Panc1 (cell line): ENCODE data around the gene CCDC110. TPM values are rescaled to one million over a fixed set of nuclear protein-coding genes. Genes with fewer than 3 reads are reported as not detected.

Experiments
- ATAC-seq: fragments of 200-7000 bp; cut with Tn5 transposase; 2 replicates; pipeline ENCODE4 v1.9.1; 2020; ENCODE audit warnings: mild to moderate bottlenecking, moderate library complexity
- BruUV-seq: library from RNA; stranded (reverse); fragments of 400-500 nt; replicated peaks from 2 replicates; lab custom pipeline; 2021; lab: Mats Ljungman, UMichigan
- CTCF ChIA-PET: fragments of 300-600 bp; sonication (Branson Sonifier 250); formaldehyde crosslinking; loops from one replicate; lab custom pipeline; 2022; ENCODE audit warnings: antibody characterized with exemption; lab: Charles Lee
- POLR2A ChIA-PET: fragments of 300-600 bp; sonication (Branson Sonifier 250); formaldehyde crosslinking; loops from one replicate; lab custom pipeline; 2022; ENCODE audit warnings: antibody characterized with exemption; lab: Charles Lee
- DNase-seq: peaks from one replicate; pipeline ENCODE4 v3.0.0-alpha.2; 2010; ENCODE audit warnings: low read depth, low spot score
- H3K27ac ChIP-seq: 2 replicates; pipeline ENCODE4 v1.5.1; 2011; ENCODE audit warnings: mild to moderate bottlenecking, low read length, inconsistent platforms
- H3K27me3 ChIP-seq: fragments of 200-500 bp; sonication (Bioruptor generic); 2 replicates; pipeline ENCODE4 v1.6.0; 2014; ENCODE audit warnings: low read length, inconsistent platforms; ENCODE audit not compliant: control insufficient read depth, insufficient read depth
- H3K36me3 ChIP-seq: fragments of 200-500 bp; sonication (Bioruptor generic); 2 replicates; pipeline ENCODE4 v1.5.1; 2014; ENCODE audit warnings: inconsistent platforms, mild to moderate bottlenecking, low read length, moderate library complexity; ENCODE audit not compliant: control insufficient read depth, insufficient read depth
- H3K4me1 ChIP-seq: 2 replicates; pipeline ENCODE4 v1.5.1; 2011; ENCODE audit warnings: inconsistent platforms, mild to moderate bottlenecking, low read length, moderate library complexity; ENCODE audit not compliant: control insufficient read depth, insufficient read depth
- H3K4me3 ChIP-seq, 2 experiments: 2 replicates each; pipeline ENCODE4 v1.5.1; 2011 to 2012; ENCODE audit warnings: low read depth in 2 of 2, low read length in 2 of 2, mild to moderate bottlenecking in 2 of 2, inconsistent platforms in 1 of 2, moderate library complexity in 1 of 2
- H3K9me3 ChIP-seq: fragments of 200-500 bp; sonication (Bioruptor generic); 2 replicates; pipeline ENCODE4 v1.5.1; 2014; ENCODE audit warnings: low read depth, mild to moderate bottlenecking, inconsistent platforms, low read length, moderate library complexity; ENCODE audit not compliant: control insufficient read depth, insufficient read depth
- POLR2AphosphoS5 ChIP-seq: IDR thresholded peaks from 2 replicates; pipeline ENCODE4 v1.6.1; 2012; ENCODE audit warnings: mild to moderate bottlenecking, low read depth, low read length, moderate library complexity
- SIN3A ChIP-seq: IDR thresholded peaks from 2 replicates; pipeline ENCODE4 v1.6.1; 2012; ENCODE audit warnings: low read depth, mild to moderate bottlenecking, low read length, moderate library complexity, borderline replicate concordance; ENCODE audit not compliant: insufficient read depth
- TCF7L2 ChIP-seq: IDR thresholded peaks from 2 replicates; pipeline ENCODE4 v1.6.1; 2011; ENCODE audit warnings: mild to moderate bottlenecking, low read depth, low read length, inconsistent platforms
- in situ Hi-C: cut with HindIII; loops from 2 replicates; pipeline ENCODE4 v1.10.0; 2016; ENCODE audit warnings: low sequenced_read_pairs, low pct_unique_long_range_greater_than_20kb
- intact Hi-C: fragments of 100-400 bp; cut with micrococcal nuclease; formaldehyde crosslinking; loops from one replicate; pipeline ENCODE4 v1.10.0; 2022; ENCODE audit not compliant: unreplicated experiment
- total RNA-seq: library from RNA; stranded (reverse); gene quantifications from one replicate; pipeline ENCODE4 v1.2.1, GENCODE V29; 2021; ENCODE audit not compliant: unreplicated experiment
- TF ChIP-seq, protein P1 (sequence below): fragments of 450-650 bp; IDR thresholded peaks from 2 replicates; pipeline ENCODE4 v1.5.1; 2017; ENCODE audit warnings: mild to moderate bottlenecking
- TF ChIP-seq, protein P2 (sequence below), 2 experiments: IDR thresholded peaks; 2 replicates each; pipeline ENCODE4 v1.6.1; 2011 to 2012; ENCODE audit warnings: low read depth in 2 of 2, control low read depth in 1 of 2, low read length in 1 of 2, mild to moderate bottlenecking in 1 of 2, moderate library complexity in 1 of 2; ENCODE audit not compliant: insufficient read depth in 1 of 2

The CCDC110 gene
- total RNA-seq, 1 experiment from 2014 or later, result 0.05 TPM

DNA sequence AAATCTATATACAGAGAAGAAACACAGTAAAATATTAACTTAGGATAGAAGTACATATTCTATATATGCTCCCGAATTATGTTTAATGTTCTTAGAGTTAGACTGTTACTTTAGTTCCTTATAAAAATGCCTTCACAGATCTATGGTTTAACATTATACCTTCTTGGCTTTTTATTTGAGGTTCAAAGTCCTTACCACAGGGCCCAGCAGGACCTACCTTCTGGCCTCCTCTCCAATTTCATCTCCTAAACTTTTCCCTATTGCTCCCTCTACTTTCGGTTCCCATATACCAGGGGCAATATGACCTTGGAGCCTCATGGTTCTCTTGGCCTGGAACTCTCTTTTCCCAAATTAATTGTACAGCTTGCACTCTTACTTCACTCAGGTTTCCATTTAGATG is 63.1 kb downstream of the CCDC110 start:
- TF ChIP-seq SIN3A (no peak), POLR2AphosphoS5 (no peak), TCF7L2 (no peak)
- TF ChIP-seq, protein P1, sequence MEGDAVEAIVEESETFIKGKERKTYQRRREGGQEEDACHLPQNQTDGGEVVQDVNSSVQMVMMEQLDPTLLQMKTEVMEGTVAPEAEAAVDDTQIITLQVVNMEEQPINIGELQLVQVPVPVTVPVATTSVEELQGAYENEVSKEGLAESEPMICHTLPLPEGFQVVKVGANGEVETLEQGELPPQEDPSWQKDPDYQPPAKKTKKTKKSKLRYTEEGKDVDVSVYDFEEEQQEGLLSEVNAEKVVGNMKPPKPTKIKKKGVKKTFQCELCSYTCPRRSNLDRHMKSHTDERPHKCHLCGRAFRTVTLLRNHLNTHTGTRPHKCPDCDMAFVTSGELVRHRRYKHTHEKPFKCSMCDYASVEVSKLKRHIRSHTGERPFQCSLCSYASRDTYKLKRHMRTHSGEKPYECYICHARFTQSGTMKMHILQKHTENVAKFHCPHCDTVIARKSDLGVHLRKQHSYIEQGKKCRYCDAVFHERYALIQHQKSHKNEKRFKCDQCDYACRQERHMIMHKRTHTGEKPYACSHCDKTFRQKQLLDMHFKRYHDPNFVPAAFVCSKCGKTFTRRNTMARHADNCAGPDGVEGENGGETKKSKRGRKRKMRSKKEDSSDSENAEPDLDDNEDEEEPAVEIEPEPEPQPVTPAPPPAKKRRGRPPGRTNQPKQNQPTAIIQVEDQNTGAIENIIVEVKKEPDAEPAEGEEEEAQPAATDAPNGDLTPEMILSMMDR, result no peak
- TF ChIP-seq, protein P2, sequence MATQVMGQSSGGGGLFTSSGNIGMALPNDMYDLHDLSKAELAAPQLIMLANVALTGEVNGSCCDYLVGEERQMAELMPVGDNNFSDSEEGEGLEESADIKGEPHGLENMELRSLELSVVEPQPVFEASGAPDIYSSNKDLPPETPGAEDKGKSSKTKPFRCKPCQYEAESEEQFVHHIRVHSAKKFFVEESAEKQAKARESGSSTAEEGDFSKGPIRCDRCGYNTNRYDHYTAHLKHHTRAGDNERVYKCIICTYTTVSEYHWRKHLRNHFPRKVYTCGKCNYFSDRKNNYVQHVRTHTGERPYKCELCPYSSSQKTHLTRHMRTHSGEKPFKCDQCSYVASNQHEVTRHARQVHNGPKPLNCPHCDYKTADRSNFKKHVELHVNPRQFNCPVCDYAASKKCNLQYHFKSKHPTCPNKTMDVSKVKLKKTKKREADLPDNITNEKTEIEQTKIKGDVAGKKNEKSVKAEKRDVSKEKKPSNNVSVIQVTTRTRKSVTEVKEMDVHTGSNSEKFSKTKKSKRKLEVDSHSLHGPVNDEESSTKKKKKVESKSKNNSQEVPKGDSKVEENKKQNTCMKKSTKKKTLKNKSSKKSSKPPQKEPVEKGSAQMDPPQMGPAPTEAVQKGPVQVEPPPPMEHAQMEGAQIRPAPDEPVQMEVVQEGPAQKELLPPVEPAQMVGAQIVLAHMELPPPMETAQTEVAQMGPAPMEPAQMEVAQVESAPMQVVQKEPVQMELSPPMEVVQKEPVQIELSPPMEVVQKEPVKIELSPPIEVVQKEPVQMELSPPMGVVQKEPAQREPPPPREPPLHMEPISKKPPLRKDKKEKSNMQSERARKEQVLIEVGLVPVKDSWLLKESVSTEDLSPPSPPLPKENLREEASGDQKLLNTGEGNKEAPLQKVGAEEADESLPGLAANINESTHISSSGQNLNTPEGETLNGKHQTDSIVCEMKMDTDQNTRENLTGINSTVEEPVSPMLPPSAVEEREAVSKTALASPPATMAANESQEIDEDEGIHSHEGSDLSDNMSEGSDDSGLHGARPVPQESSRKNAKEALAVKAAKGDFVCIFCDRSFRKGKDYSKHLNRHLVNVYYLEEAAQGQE (IDR thresholded peaks at IDR 0.05; ENCODE audit: insufficient read depth in 1 of 2, low read depth in 2 of 2, low read length in 1 of 2), result no peak
- Histone ChIP-seq H3K36me3 (no peaks in the 10 kb centered on the region), H3K9me3 (no peaks in the 10 kb centered on the region), H3K27ac (no peak overlapping the region), H3K27me3 (no peaks in the 10 kb centered on the region), H3K4me1 (no peaks in the 10 kb centered on the region), H3K4me3 (no peak overlapping the region)
- ATAC-seq (no peak), DNase-seq (no peak)
- POLR2A ChIA-PET, result no interaction called here
- in situ Hi-C loops (no loop called here), intact Hi-C loops (no loop called here)
- no TSS peak for BruUV-seq
- CTCF ChIA-PET, result no interaction called here

DNA sequence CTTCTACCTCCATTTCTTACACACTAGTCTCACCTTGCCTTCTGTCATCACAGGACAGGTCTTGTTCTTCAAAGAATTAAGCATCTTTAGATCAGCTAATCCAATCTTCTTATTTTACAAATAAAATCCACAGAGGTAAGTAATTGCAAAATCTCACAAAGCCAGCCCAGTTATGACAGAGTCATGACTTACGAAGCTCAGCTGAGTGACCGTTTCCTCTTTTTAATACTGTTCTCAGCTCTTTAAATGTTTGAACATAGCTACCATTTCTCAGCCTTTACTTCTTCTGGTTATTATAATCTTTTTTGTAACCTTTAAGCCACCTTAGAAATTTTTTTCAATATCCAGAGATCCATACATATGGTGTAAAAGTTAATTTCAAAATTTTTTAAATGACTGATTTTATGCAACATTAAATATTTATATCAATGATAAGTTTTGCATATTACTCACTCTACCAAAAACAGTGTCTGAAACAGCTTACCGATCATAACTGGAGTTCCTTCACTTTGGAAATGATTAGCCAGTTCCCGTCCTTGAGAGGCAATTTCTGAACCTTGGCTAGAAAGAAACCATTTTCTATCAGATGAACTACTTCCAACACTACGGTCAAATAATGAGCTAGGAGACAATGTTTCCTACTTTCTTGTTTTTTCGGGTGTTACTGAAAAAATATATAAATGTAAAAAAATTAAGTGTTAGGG is 66.1 kb downstream of the CCDC110 start:
- CTCF ChIA-PET, result interaction anchor here (0.6 kb wide), 1 partner anchor 314 kb away, joined by 3 read pairs; no protein-coding TSS in a partner anchor
- TF ChIP-seq, protein P1, result no peak
- no peak for TF ChIP-seq SIN3A
- TF ChIP-seq TCF7L2, result no peak
- TF ChIP-seq, protein P2 (IDR thresholded peaks at IDR 0.05; ENCODE audit: insufficient read depth in 1 of 2, low read depth in 2 of 2, low read length in 1 of 2), result no peak
- no peak for TF ChIP-seq POLR2AphosphoS5
- intact Hi-C loops (no loop called here), in situ Hi-C loops (no loop called here)
- BruUV-seq, result no TSS peak
- Histone ChIP-seq H3K9me3 (no peaks in the 10 kb centered on the region), H3K27ac (no peak overlapping the region), H3K27me3 (no peaks in the 10 kb centered on the region), H3K4me3 (no peak overlapping the region), H3K4me1 (no peaks in the 10 kb centered on the region), H3K36me3 (no peaks in the 10 kb centered on the region; the same call in 1 of the 2 replicates)
- DNase-seq, result no peak
- ATAC-seq, result no peak
- POLR2A ChIA-PET, result no interaction called here
